ENCODE results near the gene EFS.
"Not testable (repeated sequence)": the region's sequence is repeated elsewhere in the genome, so short reads cannot be mapped to it uniquely, and the experiment has no call there.

The EFS gene

GRCh38 chr14:23356662-23357061 is 8.3 kb downstream of the EFS start:
- no peak for DNase-seq

- DNase-seq: no peak
Observed at GRCh38 chr14:23355871-23356435, 9.0 kb downstream of the EFS start.

GRCh38 chr14:23354990-23355389 is 10.0 kb downstream of the EFS start:
- no peak for DNase-seq

GRCh38 chr14:23353433-23353780 is 11.6 kb downstream of the EFS start:
- no peak for DNase-seq

GRCh38 chr14:23352506-23353432 is 12.2 kb downstream of the EFS start, which contains the start of gene SLC22A17:
Gene SLC22A17 (minus strand): TSS chr14:23352887.
- DNase-seq: peak; percentile 86

- no peak for DNase-seq
Observed at GRCh38 chr14:23351681-23352505, 13.1 kb downstream of the EFS start.

GRCh38 chr14:23349156-23349845 is 15.7 kb downstream of the EFS start:
- no peak for DNase-seq

- no peak for DNase-seq
Observed at GRCh38 chr14:23348297-23348655, 16.7 kb downstream of the EFS start.

- no peak for DNase-seq
Observed at GRCh38 chr14:23347406-23348296, 17.3 kb downstream of the EFS start.

- DNase-seq: no peak
Observed at GRCh38 chr14:23346693-23347405, 18.1 kb downstream of the EFS start.

- no peak for DNase-seq
Observed at GRCh38 chr14:23345987-23346692, 18.8 kb downstream of the EFS start.

GRCh38 chr14:23344481-23344880 is 20.5 kb downstream of the EFS start:
- DNase-seq: no peak

GRCh38 chr14:23339506-23340268 is 25.3 kb downstream of the EFS start:
- no peak for DNase-seq

- no peak for DNase-seq
Observed at GRCh38 chr14:23335623-23336022, 29.3 kb downstream of the EFS start.

GRCh38 chr14:23327947-23328744 is 36.8 kb downstream of the EFS start:
- peak; percentile 41 for DNase-seq

GRCh38 chr14:23326491-23327332 is 38.3 kb downstream of the EFS start:
- DNase-seq: no peak

GRCh38 chr14:23325746-23326145 is 39.2 kb downstream of the EFS start:
- not testable (repeated sequence) for DNase-seq

GRCh38 chr14:23324993-23325392 is 40.0 kb downstream of the EFS start:
- no peak for DNase-seq

Data from NCI-H2227 treated with DMSO at 0.1 percent for 48 hours (cell line).